Stimulated activated naive CD4-positive, alpha-beta T cell (primary cell): Measurements from ENCODE around the gene ERMAP.

ENCODE experiments used
- DNase-seq, 6 experiments: peaks; one replicate each; lab custom pipeline; 2025; lab: John Stamatoyannopoulos, UW

Gene ERMAP

GRCh38 chr1:42873670-42874069, 56.7 kb downstream of the ERMAP start:
- DNase-seq, result no peak

GRCh38 chr1:42876009-42876408, 59.1 kb downstream of the ERMAP start:
- DNase-seq, result no peak

- DNase-seq, result no peak
Measured at GRCh38 chr1:42877380-42877779, 60.5 kb downstream of the ERMAP start.

- DNase-seq, result no peak
Measured at GRCh38 chr1:42880384-42880783, 63.5 kb downstream of the ERMAP start.

GRCh38 chr1:42886046-42886739, 69.3 kb downstream of the ERMAP start:
- no peak for DNase-seq

- no peak for DNase-seq
Measured at GRCh38 chr1:42886800-42887199, 69.9 kb downstream of the ERMAP start.

- no peak for DNase-seq
Measured at GRCh38 chr1:42887366-42887765, 70.4 kb downstream of the ERMAP start.

GRCh38 chr1:42888013-42888633, 71.2 kb downstream of the ERMAP start:
- DNase-seq, result no peak

GRCh38 chr1:42889264-42889663, 72.3 kb downstream of the ERMAP start:
- no peak for DNase-seq

GRCh38 chr1:42891465-42892138, 74.7 kb downstream of the ERMAP start:
- DNase-seq, result no peak
